ENCODE data around the gene LPP. TPM values are rescaled to one million over a fixed set of nuclear protein-coding genes. Genes with fewer than 3 reads are reported as not detected.

The LPP gene
- total and polyA plus RNA-seq, 2 donors (not counting 1 experiment from before 2014, with no cell fraction given), result 7.6 to 81.7 TPM

DNA sequence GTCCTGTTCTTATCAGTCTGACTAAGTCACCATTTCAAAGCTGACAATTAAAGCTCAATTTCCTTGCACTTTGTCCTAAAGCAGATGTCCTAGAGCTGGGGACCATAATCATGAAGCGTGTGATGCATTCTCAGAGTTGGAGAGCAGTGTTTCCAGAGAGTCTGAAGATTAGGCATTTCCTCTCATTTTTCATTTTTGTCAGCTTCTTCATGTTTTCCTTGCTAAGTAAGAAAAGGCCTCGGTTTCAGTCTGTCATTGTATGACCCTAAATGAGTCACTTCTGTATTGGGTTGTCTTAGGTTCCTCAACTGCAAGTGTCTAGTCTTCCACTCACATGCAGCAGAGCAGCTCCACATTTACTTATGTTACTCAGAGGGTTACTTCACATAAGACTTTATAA, 760.6 kb downstream of the LPP start:
- H3K9ac ChIP-seq (ENCODE audit: low read length), result no peak overlapping the region
- H2AFZ ChIP-seq (ENCODE audit: insufficient read depth, low read depth, low read length, poor library complexity, severe bottlenecking), result no peak overlapping the region
- H3K9me3 ChIP-seq (ENCODE audit: control extremely low read depth in 1 of 3, control insufficient read depth in 2 of 3, insufficient read depth in 1 of 3, low read length in 2 of 3), result peaks cover 0 to 2% (median 0%) of the 10 kb centered on the region in 3 donors
- DNase-seq, result no peak
- no peaks in the 10 kb centered on the region for H3K27me3 ChIP-seq (replicated peaks in 1 of 4; ENCODE audit: control extremely low read depth in 1 of 4, control insufficient read depth in 3 of 4, insufficient read depth in 4 of 4, low read length in 3 of 4)
- H3K27ac ChIP-seq (ENCODE audit: low read length in 2 of 2), result no peak overlapping the region
- H4K20me1 ChIP-seq (ENCODE audit: control insufficient read depth, insufficient read depth, low read length, poor library complexity, severe bottlenecking), result no peaks in the 10 kb centered on the region
- no peak overlapping the region for H3K4me2 ChIP-seq (replicated peaks; ENCODE audit: low read depth, low read length, poor library complexity, severe bottlenecking)
- ChIA-PET POLR2A (no interaction called here), CTCF (interaction anchor here (1.6 to 1.7 kb wide), 2 partner anchors 39 to 1173 kb away, joined by 4 read pairs; no protein-coding TSS in a partner anchor)
- H3K4me3 ChIP-seq (ENCODE audit: control extremely low read depth in 1 of 5, extremely low read depth in 1 of 5, insufficient read depth in 1 of 5, low read depth in 2 of 5, low read length in 4 of 5), result no peak overlapping the region
- 100% methylated on average over 1 of the region's 2 CpGs for WGBS (ENCODE audit: insufficient coverage)
- no peak for TF ChIP-seq EZH2 (IDR thresholded peaks at IDR 0.05; ENCODE audit: borderline replicate concordance, insufficient read depth, low read depth, low read length, poor library complexity, severe bottlenecking)
- TF ChIP-seq, protein P1, sequence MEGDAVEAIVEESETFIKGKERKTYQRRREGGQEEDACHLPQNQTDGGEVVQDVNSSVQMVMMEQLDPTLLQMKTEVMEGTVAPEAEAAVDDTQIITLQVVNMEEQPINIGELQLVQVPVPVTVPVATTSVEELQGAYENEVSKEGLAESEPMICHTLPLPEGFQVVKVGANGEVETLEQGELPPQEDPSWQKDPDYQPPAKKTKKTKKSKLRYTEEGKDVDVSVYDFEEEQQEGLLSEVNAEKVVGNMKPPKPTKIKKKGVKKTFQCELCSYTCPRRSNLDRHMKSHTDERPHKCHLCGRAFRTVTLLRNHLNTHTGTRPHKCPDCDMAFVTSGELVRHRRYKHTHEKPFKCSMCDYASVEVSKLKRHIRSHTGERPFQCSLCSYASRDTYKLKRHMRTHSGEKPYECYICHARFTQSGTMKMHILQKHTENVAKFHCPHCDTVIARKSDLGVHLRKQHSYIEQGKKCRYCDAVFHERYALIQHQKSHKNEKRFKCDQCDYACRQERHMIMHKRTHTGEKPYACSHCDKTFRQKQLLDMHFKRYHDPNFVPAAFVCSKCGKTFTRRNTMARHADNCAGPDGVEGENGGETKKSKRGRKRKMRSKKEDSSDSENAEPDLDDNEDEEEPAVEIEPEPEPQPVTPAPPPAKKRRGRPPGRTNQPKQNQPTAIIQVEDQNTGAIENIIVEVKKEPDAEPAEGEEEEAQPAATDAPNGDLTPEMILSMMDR (IDR thresholded peaks at IDR 0.05), result no peak
- H3K79me2 ChIP-seq (ENCODE audit: control insufficient read depth, insufficient read depth, low read length), result no peaks in the 10 kb centered on the region
- Mint-ChIP-seq H3K4me1 (peaks cover 26% of the 10 kb centered on the region), H3K27ac (no peak overlapping the region), H3K27me3 (no peaks in the 10 kb centered on the region), H3K4me3 (no peak overlapping the region), H3K9me3 (ENCODE audit: insufficient read depth) (no peaks in the 10 kb centered on the region)
- no peak for ATAC-seq (ENCODE audit: low read depth)
- no peaks in the 10 kb centered on the region for H3K36me3 ChIP-seq (replicated peaks in 1 of 2; ENCODE audit: control extremely low read depth in 1 of 2, control insufficient read depth in 1 of 2, extremely low read depth in 1 of 2, insufficient read depth in 2 of 2, low read length in 1 of 2)
- peaks cover 19 to 20% of the 10 kb centered on the region in 2 donors for H3K4me1 ChIP-seq (ENCODE audit: control insufficient read depth in 2 of 2, insufficient read depth in 2 of 2, low read length in 2 of 2)
- intact Hi-C loops (cut with micrococcal nuclease), result no loop called here

- Histone ChIP-seq H3K36me3 (replicated peaks in 1 of 2; ENCODE audit: control extremely low read depth in 1 of 2, control insufficient read depth in 1 of 2, extremely low read depth in 1 of 2, insufficient read depth in 2 of 2, low read length in 1 of 2) (no peaks in the 10 kb centered on the region), H3K79me2 (ENCODE audit: control insufficient read depth, insufficient read depth, low read length) (no peaks in the 10 kb centered on the region), H3K9ac (ENCODE audit: low read length) (no peak overlapping the region), H2AFZ (ENCODE audit: insufficient read depth, low read depth, low read length, poor library complexity, severe bottlenecking) (no peak overlapping the region), H3K27me3 (replicated peaks in 1 of 4; ENCODE audit: control extremely low read depth in 1 of 4, control insufficient read depth in 3 of 4, insufficient read depth in 4 of 4, low read length in 3 of 4) (no peaks in the 10 kb centered on the region), H4K20me1 (ENCODE audit: control insufficient read depth, insufficient read depth, low read length, poor library complexity, severe bottlenecking) (no peaks in the 10 kb centered on the region), H3K4me3 (ENCODE audit: control extremely low read depth in 1 of 5, extremely low read depth in 1 of 5, insufficient read depth in 1 of 5, low read depth in 2 of 5, low read length in 4 of 5) (no peak overlapping the region), H3K9me3 (ENCODE audit: control extremely low read depth in 1 of 3, control insufficient read depth in 2 of 3, insufficient read depth in 1 of 3, low read length in 2 of 3) (peaks cover 0 to 2% (median 0%) of the 10 kb centered on the region in 3 donors), H3K4me1 (ENCODE audit: control insufficient read depth in 2 of 2, insufficient read depth in 2 of 2, low read length in 2 of 2) (peaks cover 19 to 20% of the 10 kb centered on the region in 2 donors), H3K4me2 (replicated peaks; ENCODE audit: low read depth, low read length, poor library complexity, severe bottlenecking) (no peak overlapping the region), H3K27ac (ENCODE audit: low read length in 2 of 2) (no peak overlapping the region)
- DNase-seq, result no peak
- no peak overlapping the region for H3K27ac Mint-ChIP-seq
- POLR2A ChIA-PET, result no interaction called here
- no peaks in the 10 kb centered on the region for H3K27me3 Mint-ChIP-seq
- no peaks in the 10 kb centered on the region for H3K9me3 Mint-ChIP-seq (ENCODE audit: insufficient read depth)
- TF ChIP-seq, protein P1 (IDR thresholded peaks at IDR 0.05), result no peak
- TF ChIP-seq EZH2 (IDR thresholded peaks at IDR 0.05; ENCODE audit: borderline replicate concordance, insufficient read depth, low read depth, low read length, poor library complexity, severe bottlenecking), result no peak
- H3K4me3 Mint-ChIP-seq, result no peak overlapping the region
- ATAC-seq (ENCODE audit: low read depth), result no peak
- WGBS (ENCODE audit: insufficient coverage), result 56% methylated on average over 1 of the region's 1 CpG
- H3K4me1 Mint-ChIP-seq, result peaks cover 26% of the 10 kb centered on the region
- CTCF ChIA-PET, result interaction anchor here (1.6 to 1.7 kb wide), 2 partner anchors 38 to 1174 kb away, joined by 4 read pairs; no protein-coding TSS in a partner anchor
- intact Hi-C loops (cut with micrococcal nuclease), result no loop called here
Measured at GRCh38 chr3:188915127-188915526, 761.2 kb downstream of the LPP start.
